Naive thymus-derived CD4-positive, alpha-beta T cell (primary cell): ENCODE results near the gene MLLT1. TPM values are rescaled to one million over a fixed set of nuclear protein-coding genes. Genes with fewer than 3 reads are reported as not detected.
A peak's percentile ranks its signal among the peaks of the same experiment; 100 is the strongest.

Source experiments
- ATAC-seq: fragments of 150-1000 bp; cut with Tn5 transposase; 2 replicates; pipeline ENCODE4 v1.10.0; 2021; ENCODE audit warnings: mild to moderate bottlenecking, moderate library complexity
- CTCF ChIA-PET: fragments of 350-600 bp; sonication (Branson Sonifier 250); formaldehyde crosslinking; loops from one replicate; lab custom pipeline; 2021; ENCODE audit warnings: antibody characterized with exemption; lab: Charles Lee
- POLR2A ChIA-PET: fragments of 350-600 bp; sonication (Branson Sonifier 250); formaldehyde crosslinking; loops from one replicate; lab custom pipeline; 2021; ENCODE audit warnings: antibody characterized with exemption, inconsistent platforms; lab: Charles Lee
- DNase-seq, 9 donors: peaks; one replicate each; pipeline versions ENCODE4 v3.0.0 to v3.0.0-alpha.2; 2020 to 2022; ENCODE audit warnings: mixed read lengths in 1 of 9
- H3K27ac ChIP-seq: one replicate; pipeline ENCODE4 v1.7.0; 2013; ENCODE audit warnings: mild to moderate bottlenecking, low read depth, low read length, moderate library complexity
- H3K27me3 ChIP-seq, 2 donors: one replicate each; pipeline ENCODE4 v1.7.0; 2013; ENCODE audit warnings: low read length in 2 of 2, mild to moderate bottlenecking in 2 of 2, moderate library complexity in 2 of 2; ENCODE audit not compliant: control insufficient read depth in 2 of 2, insufficient read depth in 2 of 2
- H3K36me3 ChIP-seq, 3 experiments: 1 replicate in 2 of 3; 2 replicates in 1 of 3; pipeline ENCODE4 v1.7.0; 2013; ENCODE audit warnings: low read length in 3 of 3, mild to moderate bottlenecking in 3 of 3, moderate library complexity in 1 of 3; ENCODE audit not compliant: insufficient read depth in 3 of 3, control insufficient read depth in 2 of 3
- H3K4me1 ChIP-seq, 2 donors: one replicate each; pipeline ENCODE4 v1.7.0; 2013; ENCODE audit warnings: low read length in 2 of 2, mild to moderate bottlenecking in 2 of 2, moderate library complexity in 1 of 2; ENCODE audit not compliant: control insufficient read depth in 2 of 2, insufficient read depth in 2 of 2
- H3K4me3 ChIP-seq: 2 replicates; pipeline ENCODE4 v1.7.0; 2013; ENCODE audit warnings: mild to moderate bottlenecking, low read length
- H3K9me3 ChIP-seq, 3 experiments: 1 replicate in 2 of 3; 2 replicates in 1 of 3; pipeline ENCODE4 v1.7.0; 2013; ENCODE audit warnings: low read length in 3 of 3; ENCODE audit not compliant: control insufficient read depth in 2 of 3
- H3K27ac Mint-ChIP-seq, 9 donors: one replicate each; pipeline ENCODE4 v1.8.0; 2020 to 2022; ENCODE audit warnings: mixed read lengths in 9 of 9, mild to moderate bottlenecking in 8 of 9, moderate library complexity in 5 of 9, inconsistent platforms in 2 of 9
- H3K27me3 Mint-ChIP-seq, 5 donors: one replicate each; pipeline ENCODE4 v1.8.0; 2021 to 2022; ENCODE audit warnings: mixed read lengths in 5 of 5, mild to moderate bottlenecking in 1 of 5
- H3K36me3 Mint-ChIP-seq, 5 donors: one replicate each; pipeline ENCODE4 v1.8.0; 2020 to 2022; ENCODE audit warnings: mixed read lengths in 5 of 5, mild to moderate bottlenecking in 3 of 5, inconsistent platforms in 1 of 5
- H3K4me1 Mint-ChIP-seq, 7 donors: one replicate each; pipeline ENCODE4 v1.8.0; 2020 to 2022; ENCODE audit warnings: mixed read lengths in 7 of 7, mild to moderate bottlenecking in 3 of 7, inconsistent platforms in 1 of 7
- H3K4me3 Mint-ChIP-seq, 10 donors: one replicate each; pipeline ENCODE4 v1.8.0; 2020 to 2022; ENCODE audit warnings: mild to moderate bottlenecking in 10 of 10, mixed read lengths in 10 of 10, moderate library complexity in 6 of 10, inconsistent platforms in 2 of 10
- H3K9me3 Mint-ChIP-seq, 11 donors: one replicate each; pipeline ENCODE4 v1.8.0; 2020 to 2022; ENCODE audit warnings: mixed read lengths in 11 of 11, mild to moderate bottlenecking in 4 of 11, inconsistent platforms in 1 of 11, moderate library complexity in 1 of 11
- intact Hi-C, 2 donors: fragments of 100-400 bp; cut with micrococcal nuclease; formaldehyde crosslinking; loops; one replicate each; pipeline ENCODE4 v1.15.1; 2023
- polyA plus RNA-seq, 2 donors: library from polyadenylated mRNA; unstranded; fragments of 300-500 nt; fragmentation: Illumina TruSeq; gene quantifications; one replicate each; pipeline ENCODE4 v1.2.3, GENCODE V29; 2021
- total RNA-seq, 6 experiments: library from RNA in 5 of 6; stranded (reverse) in 5 of 6; gene quantifications; 1 replicate in 5 of 6; 2 replicates in 1 of 6; pipeline ENCODE4 v1.2.3 and lab custom pipeline; 2021 to 2026

MLLT1 gene
- total and polyA plus RNA-seq, 7 experiments from 2014 or later, result 0.57 to 47.5 (median 37.5) TPM

GRCh38 chr19:6213266-6213595 lies 66.5 kb downstream of the MLLT1 start:
- ChIA-PET CTCF (no interaction called here), POLR2A (no interaction called here)
- Mint-ChIP-seq H3K27ac (no peak overlapping the region), H3K4me1 (peaks cover 0 to under 1% (median 0%) of the 10 kb centered on the region in 7 donors), H3K27me3 (no peaks in the 10 kb centered on the region), H3K36me3 (peaks cover 0 to 6% (median 3%) of the 10 kb centered on the region in 5 donors), H3K4me3 (no peak overlapping the region), H3K9me3 (peaks cover 0 to 2% (median 0%) of the 10 kb centered on the region in 11 donors)
- H3K27me3 ChIP-seq, result no peaks in the 10 kb centered on the region
- H3K27ac ChIP-seq, result no peak overlapping the region
- intact Hi-C loops, result no loop called here
- H3K4me3 ChIP-seq, result no peak overlapping the region
- DNase-seq, result no peak
- H3K4me1 ChIP-seq, result no peaks in the 10 kb centered on the region
- no peak for ATAC-seq
- H3K9me3 ChIP-seq, result no peaks in the 10 kb centered on the region
- peaks cover 0 to 41% (median 0%) of the 10 kb centered on the region in 3 experiments for H3K36me3 ChIP-seq

GRCh38 chr19:6212403-6213265 lies 67.1 kb downstream of the MLLT1 start:
- Mint-ChIP-seq H3K27ac (peak overlapping the region in 2 of 9 donors; percentile 36 to 55), H3K4me3 (no peak overlapping the region), H3K27me3 (no peaks in the 10 kb centered on the region), H3K4me1 (no peaks in the 10 kb centered on the region), H3K9me3 (peaks cover 0 to 2% (median 0%) of the 10 kb centered on the region in 11 donors), H3K36me3 (peaks cover 0 to 6% (median 3%) of the 10 kb centered on the region in 5 donors)
- H3K4me1 ChIP-seq, result no peaks in the 10 kb centered on the region
- CTCF ChIA-PET, result no interaction called here
- H3K27ac ChIP-seq, result no peak overlapping the region
- no peak for DNase-seq
- H3K9me3 ChIP-seq, result no peaks in the 10 kb centered on the region
- no peaks in the 10 kb centered on the region for H3K27me3 ChIP-seq
- H3K4me3 ChIP-seq, result no peak overlapping the region
- ATAC-seq, result no peak
- H3K36me3 ChIP-seq, result peaks cover 0 to 41% (median 0%) of the 10 kb centered on the region in 3 experiments
- POLR2A ChIA-PET, result no interaction called here
- intact Hi-C loops, result no loop called here

GRCh38 chr19:6211632-6212402 lies 68.0 kb downstream of the MLLT1 start:
- no peak for DNase-seq

GRCh38 chr19:6210721-6211600 lies 68.8 kb downstream of the MLLT1 start:
- no peak overlapping the region for H3K27ac Mint-ChIP-seq

More at GRCh38 chr19:6211632-6212402, 68.0 kb downstream of the MLLT1 start:
- ChIA-PET POLR2A (no interaction called here), CTCF (no interaction called here)
- peak overlapping the region in 1 of 9 donors; percentile 36 for H3K27ac Mint-ChIP-seq
- H3K4me3 ChIP-seq, result no peak overlapping the region
- no peaks in the 10 kb centered on the region for H3K27me3 ChIP-seq
- intact Hi-C loops, result no loop called here
- no peaks in the 10 kb centered on the region for H3K4me1 ChIP-seq
- H3K9me3 Mint-ChIP-seq, result peaks cover 0 to 2% (median 0%) of the 10 kb centered on the region in 11 donors
- peaks cover 0 to 6% (median 3%) of the 10 kb centered on the region in 5 donors for H3K36me3 Mint-ChIP-seq
- no peaks in the 10 kb centered on the region for H3K9me3 ChIP-seq
- no peak overlapping the region for H3K4me3 Mint-ChIP-seq
- peaks cover 0 to 34% (median 0%) of the 10 kb centered on the region in 3 experiments for H3K36me3 ChIP-seq
- no peak for ATAC-seq
- H3K27ac ChIP-seq, result no peak overlapping the region
- H3K27me3 Mint-ChIP-seq, result no peaks in the 10 kb centered on the region
- no peaks in the 10 kb centered on the region for H3K4me1 Mint-ChIP-seq

GRCh38 chr19:6210091-6210490 lies 69.7 kb downstream of the MLLT1 start:
- H3K4me3 Mint-ChIP-seq, result no peak overlapping the region
- intact Hi-C loops, result no loop called here
- no peaks in the 10 kb centered on the region for H3K27me3 ChIP-seq
- peaks cover 0 to 3% (median 0%) of the 10 kb centered on the region in 5 donors for H3K27me3 Mint-ChIP-seq
- ATAC-seq, result no peak
- peaks cover 0 to 2% (median 0%) of the 10 kb centered on the region in 11 donors for H3K9me3 Mint-ChIP-seq
- no peak overlapping the region for H3K27ac ChIP-seq
- no peak overlapping the region for H3K27ac Mint-ChIP-seq
- CTCF ChIA-PET, result no interaction called here
- no peak overlapping the region for H3K4me3 ChIP-seq
- no peaks in the 10 kb centered on the region for H3K4me1 ChIP-seq
- H3K36me3 ChIP-seq, result peaks cover 0 to 21% (median 0%) of the 10 kb centered on the region in 3 experiments
- no peaks in the 10 kb centered on the region for H3K9me3 ChIP-seq
- POLR2A ChIA-PET, result no interaction called here
- H3K36me3 Mint-ChIP-seq, result peaks cover 0 to 6% (median 3%) of the 10 kb centered on the region in 5 donors
- H3K4me1 Mint-ChIP-seq, result no peaks in the 10 kb centered on the region
- DNase-seq, result no peak

More at GRCh38 chr19:6210721-6211600, 68.8 kb downstream of the MLLT1 start:
- no peak overlapping the region for H3K4me3 ChIP-seq
- no peak for DNase-seq
- no peaks in the 10 kb centered on the region for H3K27me3 ChIP-seq
- no peaks in the 10 kb centered on the region for H3K27me3 Mint-ChIP-seq
- no peaks in the 10 kb centered on the region for H3K9me3 ChIP-seq
- H3K4me3 Mint-ChIP-seq, result no peak overlapping the region
- no peak for ATAC-seq
- no peaks in the 10 kb centered on the region for H3K4me1 Mint-ChIP-seq
- intact Hi-C loops, result no loop called here
- H3K36me3 ChIP-seq, result peaks cover 0 to 29% (median 0%) of the 10 kb centered on the region in 3 experiments
- ChIA-PET POLR2A (no interaction called here), CTCF (no interaction called here)
- H3K4me1 ChIP-seq, result no peaks in the 10 kb centered on the region
- H3K9me3 Mint-ChIP-seq, result peaks cover 0 to 2% (median 0%) of the 10 kb centered on the region in 11 donors
- no peak overlapping the region for H3K27ac ChIP-seq
- peaks cover 0 to 6% (median 3%) of the 10 kb centered on the region in 5 donors for H3K36me3 Mint-ChIP-seq

GRCh38 chr19:6209680-6210079 lies 70.1 kb downstream of the MLLT1 start:
- ChIA-PET POLR2A (no interaction called here), CTCF (no interaction called here)
- Mint-ChIP-seq H3K36me3 (peaks cover 0 to 6% (median 3%) of the 10 kb centered on the region in 5 donors), H3K27me3 (peaks cover 0 to 3% (median 0%) of the 10 kb centered on the region in 5 donors), H3K9me3 (peaks cover 0 to 2% (median 0%) of the 10 kb centered on the region in 11 donors), H3K4me3 (no peak overlapping the region), H3K4me1 (no peaks in the 10 kb centered on the region), H3K27ac (peak overlapping the region in 1 of 9 donors; percentile 63)
- peaks cover 0 to 18% (median 0%) of the 10 kb centered on the region in 3 experiments for H3K36me3 ChIP-seq
- H3K9me3 ChIP-seq, result no peaks in the 10 kb centered on the region
- H3K27me3 ChIP-seq, result no peaks in the 10 kb centered on the region
- intact Hi-C loops, result no loop called here
- H3K4me1 ChIP-seq, result no peaks in the 10 kb centered on the region
- no peak for ATAC-seq
- no peak for DNase-seq
- H3K4me3 ChIP-seq, result no peak overlapping the region
- H3K27ac ChIP-seq, result no peak overlapping the region
